T-helper 2 cell treated with Interferon-gamma antibody and Interleukin-4, amounts not matched to agents 100 ng/mL and 5 ng/mL, for 36 hours (primary cell): ENCODE results near the gene PCNX3. TPM values are rescaled to one million over a fixed set of nuclear protein-coding genes. Genes with fewer than 3 reads are reported as not detected.

Experiments
- intact Hi-C: fragments of 100-400 bp; cut with micrococcal nuclease; formaldehyde crosslinking; loops from one replicate; pipeline ENCODE4 v1.15.1; 2023
- total RNA-seq: library from RNA; stranded (reverse); gene quantifications from 2 replicates; pipeline ENCODE4 v1.2.3, GENCODE V29; 2022

PCNX3 gene
- total RNA-seq, 1 donor from 2014 or later: 54.8 TPM

GRCh38 chr11:65617990-65618751, 2.6 kb downstream of the PCNX3 start:
- intact Hi-C loops: loop anchor here (5.0 to 10.0 kb wide), 2 partner anchors 353 to 864 kb away; partner anchors contain the start of genes DPP3 and POLA2

GRCh38 chr11:65618763-65619162, 3.2 kb downstream of the PCNX3 start:
- intact Hi-C loops: loop anchor here (5.0 to 10.0 kb wide), 2 partner anchors 354 to 864 kb away; partner anchors contain the start of genes DPP3 and POLA2

GRCh38 chr11:65619281-65619928, 3.8 kb downstream of the PCNX3 start:
- intact Hi-C loops: loop anchor here (5.0 to 10.0 kb wide), 2 partner anchors 355 to 863 kb away; partner anchors contain the start of genes DPP3 and POLA2

GRCh38 chr11:65620666-65621065, 5.1 kb downstream of the PCNX3 start:
- intact Hi-C loops: no loop called here

GRCh38 chr11:65621460-65621859, 5.9 kb downstream of the PCNX3 start:
- intact Hi-C loops: no loop called here

GRCh38 chr11:65622011-65622410, 6.4 kb downstream of the PCNX3 start:
- intact Hi-C loops: no loop called here

GRCh38 chr11:65623177-65623576, 7.6 kb downstream of the PCNX3 start:
- intact Hi-C loops: no loop called here

- intact Hi-C loops: no loop called here
Observed at GRCh38 chr11:65623852-65624616, 8.5 kb downstream of the PCNX3 start.

GRCh38 chr11:65624931-65625627, 9.5 kb downstream of the PCNX3 start:
- intact Hi-C loops: no loop called here

- intact Hi-C loops: no loop called here
Observed at GRCh38 chr11:65625628-65626342, 10.2 kb downstream of the PCNX3 start.

- intact Hi-C loops: no loop called here
Observed at GRCh38 chr11:65627202-65627601, 11.6 kb downstream of the PCNX3 start.

- intact Hi-C loops: no loop called here
Observed at GRCh38 chr11:65629579-65629978, 14.0 kb downstream of the PCNX3 start.

- intact Hi-C loops: no loop called here
Observed at GRCh38 chr11:65630215-65630614, 14.6 kb downstream of the PCNX3 start.

GRCh38 chr11:65633390-65634108, 18.0 kb downstream of the PCNX3 start:
- intact Hi-C loops: no loop called here

- intact Hi-C loops: no loop called here
Observed at GRCh38 chr11:65634109-65634436, 18.5 kb downstream of the PCNX3 start.

- intact Hi-C loops: no loop called here
Observed at GRCh38 chr11:65634440-65634839, 18.9 kb downstream of the PCNX3 start.

GRCh38 chr11:65634905-65635731, 19.5 kb downstream of the PCNX3 start:
- intact Hi-C loops: no loop called here

- intact Hi-C loops: no loop called here
Observed at GRCh38 chr11:65636108-65637031, 20.8 kb downstream of the PCNX3 start.
